K562 (cell line): ENCODE data around the gene UBE2L3. TPM values are rescaled to one million over a fixed set of nuclear protein-coding genes. Genes with fewer than 3 reads are reported as not detected.

Experiments
- EHMT2 ChIP-seq: fragments of 450-650 bp; IDR thresholded peaks from 2 replicates; pipeline ENCODE4 v1.6.1; 2018; ENCODE audit warnings: antibody characterized with exemption
- ETV6 ChIP-seq, 3 experiments: fragments of 150-350 bp in 1 of 3; sonication (generic) in 1 of 3; formaldehyde crosslinking in 1 of 3; IDR thresholded peaks; 2 replicates each; pipeline versions ENCODE4 v1.6.1 to v1.8.0; 2014 to 2022; ENCODE audit warnings: borderline replicate concordance in 2 of 3, low read depth in 2 of 3, antibody characterized with exemption in 1 of 3, low read length in 1 of 3, mild to moderate bottlenecking in 1 of 3, missing genetic modification reagents in 1 of 3
- FOXK1 ChIP-seq: sonication (generic); formaldehyde crosslinking; IDR thresholded peaks from 2 replicates; pipeline ENCODE4 v1.8.0; 2022; ENCODE audit warnings: missing genetic modification reagents, mild to moderate bottlenecking, borderline replicate concordance
- GTF2B ChIP-seq: IDR thresholded peaks from 2 replicates; pipeline ENCODE4 v1.6.1; 2011; ENCODE audit not compliant: insufficient read length; ENCODE audit errors: extremely low read depth
- GTF2F1 ChIP-seq: IDR thresholded peaks from 2 replicates; pipeline ENCODE4 v1.6.1; 2011; ENCODE audit warnings: low read depth, low read length, improper control_type of control experiment
- HDGF ChIP-seq: fragments of 450-650 bp; IDR thresholded peaks from 2 replicates; pipeline ENCODE4 v1.6.1; 2016
- HMGXB4 ChIP-seq: sonication (generic); formaldehyde crosslinking; IDR thresholded peaks from 2 replicates; pipeline ENCODE4 v1.8.1; 2023; ENCODE audit warnings: mild to moderate bottlenecking, missing genetic modification reagents
- HOXB6 ChIP-seq: fragments of 250-450 bp; sonication (Bioruptor Pico); IDR thresholded peaks from 2 replicates; pipeline ENCODE4 v1.5.1; 2022; ENCODE audit warnings: mild to moderate bottlenecking, borderline replicate concordance
- JUN ChIP-seq, 2 experiments: sonication (generic) in 1 of 2; formaldehyde crosslinking in 1 of 2; IDR thresholded peaks; 2 replicates each; pipeline versions ENCODE4 v1.6.1 to v1.8.0; 2012 to 2022; ENCODE audit warnings: borderline replicate concordance in 2 of 2, mild to moderate bottlenecking in 2 of 2, improper control_type of control experiment in 1 of 2, low read depth in 1 of 2, low read length in 1 of 2, missing genetic modification reagents in 1 of 2
- PML ChIP-seq: IDR thresholded peaks from 2 replicates; pipeline ENCODE4 v1.6.1; 2012; ENCODE audit warnings: low read length, inconsistent platforms
- POLR3A ChIP-seq: IDR thresholded peaks from 2 replicates; pipeline ENCODE4 v1.6.1; 2011; ENCODE audit warnings: borderline replicate concordance, mild to moderate bottlenecking, moderate library complexity; ENCODE audit not compliant: insufficient read length, insufficient read depth; ENCODE audit errors: extremely low read depth
- PYGO2 ChIP-seq: fragments of 450-650 bp; IDR thresholded peaks from 2 replicates; pipeline ENCODE4 v1.6.1; 2016; ENCODE audit warnings: mild to moderate bottlenecking, missing genetic modification characterization, moderate library complexity, missing compliant biosample characterization
- RBM15 ChIP-seq: fragments of 200-400 bp; formaldehyde crosslinking; IDR thresholded peaks from 2 replicates; pipeline ENCODE4 v1.6.1; 2018; ENCODE audit warnings: mild to moderate bottlenecking, low read length, moderate library complexity; ENCODE audit not compliant: insufficient read depth
- SPI1 ChIP-seq: IDR thresholded peaks from 2 replicates; pipeline ENCODE4 v1.6.1; 2011; ENCODE audit warnings: low read depth, low read length, control low read depth, borderline replicate concordance
- SRSF3 ChIP-seq: fragments of 200-400 bp; formaldehyde crosslinking; IDR thresholded peaks from 2 replicates; pipeline ENCODE4 v1.6.1; 2016; ENCODE audit warnings: mild to moderate bottlenecking, low read length, moderate library complexity; ENCODE audit not compliant: insufficient read depth
- STAT6 ChIP-seq: sonication (generic); formaldehyde crosslinking; IDR thresholded peaks from 2 replicates; pipeline ENCODE4 v1.8.1; 2023; ENCODE audit warnings: mild to moderate bottlenecking, missing genetic modification reagents
- TBL1XR1 ChIP-seq, 2 experiments: IDR thresholded peaks; 2 replicates each; pipeline ENCODE4 v1.6.1; 2012; ENCODE audit warnings: improper control_type of control experiment in 2 of 2, low read length in 2 of 2, mild to moderate bottlenecking in 1 of 2
- ZFP36 ChIP-seq: fragments of 150-350 bp; IDR thresholded peaks from 2 replicates; pipeline ENCODE4 v1.6.1; 2018; ENCODE audit warnings: low read length, low read depth; ENCODE audit not compliant: partially characterized antibody
- ZKSCAN1 ChIP-seq: fragments of 150-350 bp; IDR thresholded peaks from 2 replicates; pipeline ENCODE4 v1.6.1; 2016; ENCODE audit warnings: low read depth, low read length
- ZNF311 ChIP-seq: fragments of 250-450 bp; sonication (Bioruptor Pico); IDR thresholded peaks from 2 replicates; pipeline ENCODE4 v1.4.0; 2020; ENCODE audit warnings: mild to moderate bottlenecking, moderate library complexity
- ZNF511 ChIP-seq: sonication (generic); formaldehyde crosslinking; IDR thresholded peaks from 2 replicates; pipeline ENCODE4 v1.8.0; 2022; ENCODE audit warnings: mild to moderate bottlenecking, missing genetic modification reagents
- ZNF707 ChIP-seq: fragments of 250-450 bp; sonication (Bioruptor Pico); conservative IDR thresholded peaks from 2 replicates; pipeline ENCODE4 v1.8.0; 2022; ENCODE audit warnings: inconsistent platforms, mild to moderate bottlenecking, moderate library complexity
- polyA plus RNA-seq, 8 experiments: library from polyadenylated mRNA; depleted of rRNA in 4 of 8; stranded (reverse) in 5 of 8; unstranded in 3 of 8; fragments of >200 nt; fragmentation: Nextera tagmentation in 2 of 8; fragmentation: Illumina TruSeq in 1 of 8; extraction: Ambion mirVana in 2 of 8; extraction: Trizol in 1 of 8; gene quantifications; 2 replicates each; pipeline versions ENCODE4 v1.2.1 to v1.2.3, GENCODE V29; 2011 to 2014; ENCODE audit warnings: inconsistent platforms in 1 of 8, missing spikeins in 1 of 8
- total RNA-seq, 7 experiments: library from RNA; depleted of rRNA in 6 of 7; stranded (reverse); fragments of >200 nt in 6 of 7; fragmentation: Illumina TruSeq in 2 of 7; extraction: Trizol in 2 of 7; gene quantifications; 2 replicates each; pipeline versions ENCODE4 v1.2.1 to v1.2.3, GENCODE V29; 2011 to 2021; ENCODE audit warnings: low replicate concordance in 1 of 7

Gene UBE2L3
- total and polyA plus RNA-seq, 9 of the 15 experiments (the other 6 are each of a cell fraction or from before 2014, with no cell fraction given): 215 to 625 (median 285) TPM

- no peak for TF ChIP-seq SRSF3
- TF ChIP-seq PYGO2 (tag): no peak
- no peak for TF ChIP-seq ZNF511 (CRISPR knock-in tag)
- TF ChIP-seq ZKSCAN1: peak; percentile 65
- TF ChIP-seq HDGF: no peak
- TF ChIP-seq EHMT2: no peak
- TF ChIP-seq TBL1XR1 (IDR thresholded peaks at IDR 0.05; ENCODE audit: low read length in 2 of 2): peak; percentile 51 to 80
- TF ChIP-seq ZNF311 (CRISPR knock-in tag): no peak
- no peak for TF ChIP-seq RBM15
- TF ChIP-seq HOXB6 (CRISPR knock-in tag): no peak
- TF ChIP-seq ZNF707: no peak
- no peak for TF ChIP-seq GTF2F1
- TF ChIP-seq ZFP36: peak; percentile 3
- 0 out of 2 replicates have a peak, but pooled peaks have one; percentile 12 for TF ChIP-seq JUN (IDR thresholded peaks at IDR 0.05; ENCODE audit: borderline replicate concordance, low read depth, low read length)
- TF ChIP-seq JUN (CRISPR knock-in tag; IDR thresholded peaks at IDR 0.05; ENCODE audit: borderline replicate concordance): no peak
- TF ChIP-seq PML: no peak
- TF ChIP-seq GTF2B: no peak
- peak; percentile 75; the same call in 1 of the 2 replicates for TF ChIP-seq HMGXB4 (CRISPR knock-in tag)
- TF ChIP-seq FOXK1: no peak
- peak; percentile 87; the same call in 1 of the 2 replicates for TF ChIP-seq STAT6
- no peak for TF ChIP-seq POLR3A
- peak in 1 of 2 experiments; percentile 19; a peak in 1 of 4 replicates for TF ChIP-seq ETV6 (IDR thresholded peaks at IDR 0.05; ENCODE audit: borderline replicate concordance in 1 of 2, low read depth in 2 of 2, low read length in 1 of 2)
- no peak for TF ChIP-seq ETV6 (CRISPR knock-in tag; IDR thresholded peaks at IDR 0.05; ENCODE audit: borderline replicate concordance)
- TF ChIP-seq SPI1: peak; percentile 77
Measured at GRCh38 chr22:21651521-21652009, 84.1 kb downstream of the UBE2L3 start (continued).
